Thoracic aorta (tissue), 2 donors: ENCODE measurements around the gene CD164L2. TPM values are rescaled to one million over a fixed set of nuclear protein-coding genes. Genes with fewer than 3 reads are reported as not detected.
A peak's percentile ranks its signal among the peaks of the same experiment; 100 is the strongest.
"Not testable (repeated sequence)": the region's sequence is repeated elsewhere in the genome, so short reads cannot be mapped to it uniquely, and the experiment has no call there.

ENCODE experiments used
- ATAC-seq: fragments of 150-250 bp; one replicate; pipeline ENCODE4 v1.8.0; 2017; ENCODE audit warnings: low read depth; ENCODE audit not compliant: insufficient number of reproducible peaks, low FRiP score
- DNase-seq: peaks from one replicate; pipeline ENCODE4 v3.0.0-alpha.2; 2020; ENCODE audit warnings: low spot score
- H3K27ac ChIP-seq, 2 donors: fragments of 200-600 bp; sonication (generic); 1 replicate in 1 of 2; 2 replicates in 1 of 2; pipeline ENCODE4 v1.5.1; 2016; ENCODE audit warnings: mild to moderate bottlenecking in 2 of 2, moderate library complexity in 2 of 2
- H3K27me3 ChIP-seq: fragments of 200-600 bp; sonication (generic); replicated peaks from 2 replicates; pipeline ENCODE4 v1.6.0; 2016; ENCODE audit warnings: mild to moderate bottlenecking; ENCODE audit not compliant: insufficient read depth
- H3K36me3 ChIP-seq: fragments of 200-600 bp; sonication (generic); one replicate; pipeline ENCODE4 v1.5.1; 2016
- H3K4me1 ChIP-seq, 2 donors: fragments of 200-600 bp; sonication (generic); 1 replicate in 1 of 2; 2 replicates in 1 of 2; pipeline versions ENCODE4 v1.5.1 to v1.6.0; 2016; ENCODE audit warnings: low read depth in 2 of 2, mild to moderate bottlenecking in 1 of 2; ENCODE audit not compliant: control insufficient read depth in 1 of 2
- H3K4me3 ChIP-seq: fragments of 200-600 bp; sonication (generic); 2 replicates; pipeline ENCODE4 v1.5.1; 2016; ENCODE audit warnings: mild to moderate bottlenecking
- H3K9me3 ChIP-seq: fragments of 200-600 bp; sonication (generic); 2 replicates; pipeline ENCODE4 v1.5.1; 2016
- total RNA-seq, 2 donors: library from RNA; depleted of rRNA; stranded (reverse); fragments of >200 nt; gene quantifications; one replicate each; pipeline versions ENCODE4 v1.1.0 to v1.2.3, GENCODE V29; 2016
- TF ChIP-seq, protein P1 (sequence below): fragments of 200-600 bp; sonication (generic); IDR thresholded peaks from one replicate; pipeline ENCODE4 v1.5.1; 2019; ENCODE audit warnings: antibody characterized with exemption

CD164L2 gene
- total RNA-seq, 2 donors from 2014 or later, result not detected

DNA sequence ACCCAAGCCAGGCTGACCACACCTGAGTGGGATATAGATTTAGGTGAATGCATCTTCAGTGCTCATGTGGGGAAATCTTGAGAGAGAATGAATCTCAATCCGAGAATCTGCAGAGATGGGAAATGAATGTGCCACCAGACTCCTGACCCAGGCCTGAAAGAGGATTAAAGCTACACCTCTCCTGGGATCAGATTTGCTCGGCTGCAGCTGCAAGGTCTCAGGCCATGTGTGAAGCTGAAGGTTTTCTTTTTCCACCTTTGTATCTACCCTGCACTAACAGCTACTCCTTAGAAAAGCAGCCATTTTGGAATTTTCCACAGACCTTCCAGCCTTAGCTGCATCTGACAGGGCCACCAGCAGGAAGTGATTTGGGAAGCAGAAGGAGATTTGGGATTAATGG, 27.6 kb upstream of the CD164L2 start:
- TF ChIP-seq, protein P1, sequence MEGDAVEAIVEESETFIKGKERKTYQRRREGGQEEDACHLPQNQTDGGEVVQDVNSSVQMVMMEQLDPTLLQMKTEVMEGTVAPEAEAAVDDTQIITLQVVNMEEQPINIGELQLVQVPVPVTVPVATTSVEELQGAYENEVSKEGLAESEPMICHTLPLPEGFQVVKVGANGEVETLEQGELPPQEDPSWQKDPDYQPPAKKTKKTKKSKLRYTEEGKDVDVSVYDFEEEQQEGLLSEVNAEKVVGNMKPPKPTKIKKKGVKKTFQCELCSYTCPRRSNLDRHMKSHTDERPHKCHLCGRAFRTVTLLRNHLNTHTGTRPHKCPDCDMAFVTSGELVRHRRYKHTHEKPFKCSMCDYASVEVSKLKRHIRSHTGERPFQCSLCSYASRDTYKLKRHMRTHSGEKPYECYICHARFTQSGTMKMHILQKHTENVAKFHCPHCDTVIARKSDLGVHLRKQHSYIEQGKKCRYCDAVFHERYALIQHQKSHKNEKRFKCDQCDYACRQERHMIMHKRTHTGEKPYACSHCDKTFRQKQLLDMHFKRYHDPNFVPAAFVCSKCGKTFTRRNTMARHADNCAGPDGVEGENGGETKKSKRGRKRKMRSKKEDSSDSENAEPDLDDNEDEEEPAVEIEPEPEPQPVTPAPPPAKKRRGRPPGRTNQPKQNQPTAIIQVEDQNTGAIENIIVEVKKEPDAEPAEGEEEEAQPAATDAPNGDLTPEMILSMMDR, result no peak
- no peak overlapping the region for H3K27ac ChIP-seq
- peaks cover 0 to 4% of the 10 kb centered on the region in 2 donors for H3K4me1 ChIP-seq
- H3K36me3 ChIP-seq, result peaks cover 85% of the 10 kb centered on the region
- no peaks in the 10 kb centered on the region for H3K9me3 ChIP-seq
- DNase-seq (no peak), ATAC-seq (no peak)
- no peaks in the 10 kb centered on the region for H3K27me3 ChIP-seq
- H3K4me3 ChIP-seq, result no peak overlapping the region

DNA sequence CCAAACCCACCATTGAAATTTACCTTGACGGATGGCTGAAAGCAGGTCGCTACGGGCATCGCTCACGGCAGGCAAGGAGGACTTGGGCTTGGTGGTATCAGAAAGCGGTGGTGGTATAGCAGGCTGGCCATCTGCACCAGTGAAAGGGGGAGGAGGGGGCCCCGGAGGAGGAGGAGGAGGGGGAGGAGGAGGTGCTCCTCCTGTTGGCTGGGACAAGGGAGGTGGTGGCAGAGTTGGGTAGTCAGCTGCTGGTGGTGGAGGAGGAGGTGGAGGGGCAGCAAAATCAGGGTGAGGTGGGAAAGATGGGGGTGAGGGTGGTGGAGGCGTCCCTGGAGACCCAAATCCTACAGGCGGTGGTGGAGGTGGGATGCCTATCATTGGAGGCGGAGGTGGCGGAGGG, 26.5 kb upstream of the CD164L2 start:
- Histone ChIP-seq H3K4me1 (peaks cover 9 to 14% of the 10 kb centered on the region in 2 donors), H3K27ac (no peak overlapping the region), H3K27me3 (no peaks in the 10 kb centered on the region), H3K4me3 (no peak overlapping the region), H3K36me3 (peaks cover 76% of the 10 kb centered on the region), H3K9me3 (no peaks in the 10 kb centered on the region)
- ATAC-seq (no peak), DNase-seq (no peak)
- TF ChIP-seq, protein P1, result no peak

DNA sequence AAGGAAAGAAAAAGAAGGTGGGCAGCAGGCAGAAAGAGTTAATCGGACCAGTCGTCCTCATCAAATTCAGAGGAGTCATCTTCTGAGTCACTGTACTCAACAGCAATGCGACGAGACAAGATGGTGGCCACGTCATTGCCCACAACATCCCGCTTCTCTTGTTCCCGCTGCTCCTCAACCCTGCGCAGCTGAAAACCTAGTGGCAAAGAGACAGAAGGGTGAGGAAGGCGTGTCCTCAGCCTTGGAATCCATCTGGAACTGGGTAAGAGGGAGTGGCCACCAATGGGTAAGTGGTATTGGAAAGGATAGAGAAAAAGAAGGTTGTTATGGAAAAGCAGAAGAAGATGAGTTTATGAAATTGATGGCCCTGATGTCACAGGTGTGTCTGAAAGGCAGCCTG, 25.0 kb upstream of the CD164L2 start:
- H3K4me3 ChIP-seq, result no peak overlapping the region
- ATAC-seq, result no peak
- no peak overlapping the region for H3K27ac ChIP-seq
- TF ChIP-seq, protein P1, result no peak
- H3K36me3 ChIP-seq, result peaks cover 60% of the 10 kb centered on the region
- peaks cover 21 to 29% of the 10 kb centered on the region in 2 donors for H3K4me1 ChIP-seq
- no peak for DNase-seq
- H3K9me3 ChIP-seq, result no peaks in the 10 kb centered on the region
- no peaks in the 10 kb centered on the region for H3K27me3 ChIP-seq

DNA sequence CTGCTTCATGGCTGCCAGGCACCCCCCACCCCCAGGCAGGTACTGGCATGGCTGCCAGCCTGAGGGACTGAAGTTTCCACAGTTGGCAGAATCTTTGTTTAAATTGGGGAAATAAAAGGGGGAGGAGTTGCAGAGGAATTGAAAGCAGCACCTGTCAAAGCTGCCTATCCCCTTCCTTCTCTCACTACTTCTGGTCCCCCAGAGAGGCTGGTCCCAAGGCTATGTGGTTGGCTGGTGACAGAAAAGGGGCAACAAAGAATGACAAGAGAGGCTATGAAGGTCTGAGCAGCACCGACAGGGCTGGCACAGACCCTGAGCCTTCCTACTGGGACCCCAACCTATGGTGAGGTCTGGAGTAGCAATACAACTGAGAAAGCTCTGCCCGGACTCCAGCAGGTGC, 23.7 kb upstream of the CD164L2 start:
- Histone ChIP-seq H3K4me1 (peaks cover 31 to 43% of the 10 kb centered on the region in 2 donors), H3K36me3 (peaks cover 47% of the 10 kb centered on the region), H3K27ac (peak overlapping the region in 1 of 2 donors; percentile 87)
- not testable (repeated sequence) for H3K4me3 ChIP-seq, ATAC-seq, DNase-seq, H3K9me3 ChIP-seq, H3K27me3 ChIP-seq

DNA sequence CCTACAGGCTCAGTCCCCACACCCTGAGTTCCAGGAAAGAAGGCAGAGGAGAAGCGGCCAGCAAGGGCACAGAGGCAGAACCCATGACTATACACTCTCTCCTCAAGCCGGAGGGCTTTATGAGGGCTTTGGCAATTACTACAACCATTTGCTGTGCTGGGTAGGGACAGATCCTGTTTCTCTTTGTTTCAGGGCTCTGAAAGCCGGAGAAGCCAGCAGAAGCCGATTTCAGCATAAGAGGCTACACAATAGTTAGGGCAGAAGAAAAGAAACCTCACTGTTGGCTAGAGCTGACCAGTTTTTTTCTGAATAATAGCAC, 23.2 kb upstream of the CD164L2 start:
- Histone ChIP-seq H3K27ac (peak overlapping the region; percentile 25 to 87), H3K4me3 (no peak overlapping the region), H3K27me3 (no peaks in the 10 kb centered on the region), H3K4me1 (peaks cover 31 to 48% of the 10 kb centered on the region in 2 donors), H3K9me3 (no peaks in the 10 kb centered on the region), H3K36me3 (peaks cover 46% of the 10 kb centered on the region)
- TF ChIP-seq, protein P1, result no peak
- DNase-seq (no peak), ATAC-seq (no peak)

DNA sequence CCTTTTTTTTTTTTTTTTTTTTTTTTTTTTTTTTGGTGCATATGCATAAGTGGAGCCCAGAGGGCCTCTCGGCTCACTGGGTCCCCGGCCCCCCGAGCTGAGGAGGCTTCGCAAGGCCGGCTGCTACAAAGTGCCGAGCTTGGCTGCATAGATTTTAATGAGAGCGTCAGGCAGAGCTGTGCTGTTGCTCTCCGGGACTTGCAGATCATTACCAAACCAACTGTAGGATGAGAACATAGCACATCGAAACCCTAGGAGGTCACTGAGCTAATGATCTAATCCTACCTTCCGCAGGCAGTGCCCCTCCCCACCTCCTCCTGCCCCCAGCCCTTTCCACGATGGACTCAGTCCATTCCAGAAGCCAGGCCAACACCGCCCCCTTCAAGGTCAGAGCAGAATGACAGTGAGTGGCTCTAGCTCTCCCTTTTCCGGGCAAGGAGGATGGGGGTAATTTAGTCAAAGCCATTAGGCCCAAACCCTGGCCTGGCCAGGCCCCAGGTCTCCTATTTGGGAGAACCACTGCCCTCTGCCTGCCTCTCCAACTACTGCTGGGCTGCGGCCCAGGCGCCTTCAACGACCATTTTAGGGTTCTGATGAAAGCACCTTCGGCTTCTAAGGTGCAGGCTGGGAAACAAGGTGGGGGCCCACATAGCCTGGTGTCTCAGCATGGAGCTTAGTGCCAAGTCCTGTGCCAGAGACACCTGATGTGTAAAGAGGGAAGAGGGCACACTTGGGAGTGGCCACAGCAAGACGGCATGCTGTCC, 22.6 kb upstream of the CD164L2 start:
- Histone ChIP-seq H3K36me3 (peaks cover 41% of the 10 kb centered on the region), H3K27ac (peak overlapping the region; percentile 25 to 87), H3K4me1 (peaks cover 31 to 51% of the 10 kb centered on the region in 2 donors)
- not testable (repeated sequence) for ATAC-seq, DNase-seq, H3K27me3 ChIP-seq, H3K4me3 ChIP-seq, H3K9me3 ChIP-seq
